Activated T-helper 17 cell treated with anti-CD3 and anti-CD28 coated beads, Interleukin-2, amount 50 U/mL, for 72 hours (primary cell): ENCODE measurements around the gene RPS6KA2. TPM values are rescaled to one million over a fixed set of nuclear protein-coding genes. Genes with fewer than 3 reads are reported as not detected.

ENCODE experiments used
- ATAC-seq: fragments of 150-1000 bp; cut with Tn5 transposase; replicated peaks from 2 replicates; pipeline ENCODE4 v1.10.0; 2021; ENCODE audit warnings: mild to moderate bottlenecking, moderate library complexity
- H3K27ac Mint-ChIP-seq: one replicate; pipeline ENCODE4 v1.8.0; 2022; ENCODE audit warnings: mixed read lengths
- H3K27me3 Mint-ChIP-seq: one replicate; pipeline ENCODE4 v1.8.0; 2022; ENCODE audit warnings: mixed read lengths
- H3K36me3 Mint-ChIP-seq: one replicate; pipeline ENCODE4 v1.8.0; 2022; ENCODE audit warnings: low read depth, mild to moderate bottlenecking, mixed read lengths
- H3K4me1 Mint-ChIP-seq: one replicate; pipeline ENCODE4 v1.8.0; 2022; ENCODE audit warnings: mixed read lengths
- H3K4me3 Mint-ChIP-seq: one replicate; pipeline ENCODE4 v1.8.0; 2022; ENCODE audit warnings: mild to moderate bottlenecking, mixed read lengths
- H3K9me3 Mint-ChIP-seq: one replicate; pipeline ENCODE4 v1.8.0; 2022; ENCODE audit warnings: mixed read lengths
- total RNA-seq, 2 donors: library from RNA; stranded (reverse); gene quantifications; one replicate each; pipeline ENCODE4 v1.2.3, GENCODE V29; 2022

RPS6KA2 gene
- total RNA-seq, 2 donors from 2014 or later: 1.3 to 1.5 TPM

DNA sequence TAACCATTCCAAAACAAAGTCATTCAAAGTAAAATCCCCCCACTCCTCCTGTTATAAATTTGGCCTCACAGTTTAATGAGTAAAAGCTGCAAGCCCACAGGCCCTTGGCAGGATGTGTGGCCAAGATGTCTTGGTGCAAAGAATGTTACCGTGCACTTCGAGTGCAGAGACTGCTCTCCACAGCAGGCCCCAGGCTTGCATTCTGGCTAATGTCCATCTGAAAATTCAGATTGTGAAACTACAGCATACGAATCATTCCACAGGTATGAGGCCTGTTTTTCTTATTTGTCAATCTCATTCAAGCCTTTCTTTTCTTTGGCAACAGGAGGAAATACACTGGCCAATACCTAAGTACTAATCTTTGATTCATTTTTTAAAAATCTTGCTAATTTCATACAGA lies 7.1 kb downstream of the RPS6KA2 start:
- H3K27me3 Mint-ChIP-seq: peaks cover 9% of the 10 kb centered on the region
- no peaks in the 10 kb centered on the region for H3K9me3 Mint-ChIP-seq
- H3K27ac Mint-ChIP-seq: no peak overlapping the region
- no peak for ATAC-seq
- no peaks in the 10 kb centered on the region for H3K36me3 Mint-ChIP-seq
- H3K4me1 Mint-ChIP-seq: no peaks in the 10 kb centered on the region
- H3K4me3 Mint-ChIP-seq: no peak overlapping the region

DNA sequence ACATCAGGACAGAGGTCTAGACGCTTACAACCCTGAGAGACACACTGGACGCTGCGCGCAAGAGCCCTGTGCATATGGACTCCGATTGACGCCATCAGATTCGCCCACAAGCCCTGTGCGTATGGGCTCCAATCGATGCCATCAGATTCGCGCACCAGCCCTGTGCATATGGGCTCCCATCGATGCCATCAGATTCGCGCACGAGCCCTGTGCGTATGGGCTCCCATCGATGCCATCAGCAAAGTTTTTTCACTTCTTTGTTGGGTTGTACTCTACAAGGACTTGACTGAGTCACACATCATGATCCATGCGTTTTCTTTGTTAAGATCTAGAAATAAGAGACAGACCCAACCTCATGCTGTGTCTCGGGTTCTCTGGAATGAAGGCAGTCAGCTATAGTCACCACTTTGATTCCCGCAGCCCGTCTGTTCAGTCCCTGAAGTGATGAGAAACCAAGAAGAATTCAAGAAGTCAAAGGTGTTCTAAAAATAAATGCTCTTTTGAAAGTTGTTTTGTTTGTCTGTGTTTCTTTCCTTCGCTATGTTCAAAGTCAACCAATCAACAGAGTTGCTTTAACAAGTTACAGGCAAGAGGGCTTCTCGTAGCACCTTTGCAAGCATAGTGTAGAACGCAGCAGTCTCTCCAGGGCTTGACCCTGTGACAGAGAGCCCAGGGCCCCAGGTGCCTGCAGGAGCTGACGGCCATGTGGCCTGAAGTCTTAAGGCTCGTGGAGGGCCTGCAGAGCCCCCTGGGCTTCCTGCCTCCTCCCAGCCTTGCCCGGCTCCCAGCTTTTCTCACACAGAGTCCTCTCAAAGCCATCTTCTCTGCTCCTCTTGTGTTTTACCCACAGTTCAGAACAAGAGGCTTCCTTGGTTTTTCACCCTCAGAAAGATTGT lies 7.9 kb downstream of the RPS6KA2 start:
- no peak overlapping the region for H3K4me3 Mint-ChIP-seq
- no peaks in the 10 kb centered on the region for H3K9me3 Mint-ChIP-seq
- H3K4me1 Mint-ChIP-seq: no peaks in the 10 kb centered on the region
- no peaks in the 10 kb centered on the region for H3K36me3 Mint-ChIP-seq
- no peak overlapping the region for H3K27ac Mint-ChIP-seq
- H3K27me3 Mint-ChIP-seq: peaks cover 9% of the 10 kb centered on the region
- no peak for ATAC-seq

DNA sequence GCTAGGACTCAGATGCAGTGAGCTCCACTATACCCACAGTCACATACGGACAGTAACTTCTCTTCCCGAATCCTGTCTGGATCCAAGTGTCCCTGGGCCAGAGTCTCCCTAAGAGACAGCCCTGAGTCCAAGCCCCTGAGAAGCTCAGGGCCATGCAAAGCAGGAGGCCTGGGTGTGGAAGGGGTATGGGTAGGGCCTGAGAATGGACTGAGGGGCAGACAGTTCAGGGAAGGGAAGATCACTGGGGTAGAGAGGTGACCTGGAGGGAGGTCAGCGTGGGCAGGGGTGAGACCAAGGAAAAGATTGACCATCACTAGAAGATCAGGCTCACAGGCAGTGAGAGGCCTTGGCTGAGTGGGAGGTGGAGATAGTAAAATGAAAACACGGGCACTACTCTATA lies 8.8 kb downstream of the RPS6KA2 start:
- ATAC-seq: no peak
- H3K27ac Mint-ChIP-seq: no peak overlapping the region
- H3K4me3 Mint-ChIP-seq: no peak overlapping the region
- H3K27me3 Mint-ChIP-seq: peaks cover 5% of the 10 kb centered on the region
- no peaks in the 10 kb centered on the region for H3K4me1 Mint-ChIP-seq
- H3K36me3 Mint-ChIP-seq: no peaks in the 10 kb centered on the region
- H3K9me3 Mint-ChIP-seq: no peaks in the 10 kb centered on the region

DNA sequence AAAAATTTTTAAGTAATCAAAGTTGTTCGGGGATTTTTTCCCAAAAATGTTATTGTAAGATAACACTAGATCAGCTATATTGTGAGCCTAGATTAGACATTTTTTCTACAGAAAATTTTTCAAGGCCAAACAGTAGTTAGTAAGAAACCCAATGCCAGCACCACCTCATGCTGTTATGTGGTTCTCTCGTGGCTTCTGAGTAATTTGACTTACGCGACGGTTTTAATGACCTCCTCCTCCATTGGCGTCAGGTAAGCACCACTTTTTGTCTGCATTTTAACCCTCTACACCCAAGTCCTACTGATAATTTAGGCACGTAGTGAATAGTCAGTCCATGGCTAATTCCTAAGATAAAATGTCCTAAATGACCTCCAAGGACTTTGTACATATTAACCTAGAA lies 9.7 kb downstream of the RPS6KA2 start:
- Mint-ChIP-seq H3K27me3 (no peaks in the 10 kb centered on the region), H3K27ac (no peak overlapping the region), H3K4me3 (no peak overlapping the region), H3K9me3 (no peaks in the 10 kb centered on the region), H3K36me3 (no peaks in the 10 kb centered on the region), H3K4me1 (no peaks in the 10 kb centered on the region)
- no peak for ATAC-seq

DNA sequence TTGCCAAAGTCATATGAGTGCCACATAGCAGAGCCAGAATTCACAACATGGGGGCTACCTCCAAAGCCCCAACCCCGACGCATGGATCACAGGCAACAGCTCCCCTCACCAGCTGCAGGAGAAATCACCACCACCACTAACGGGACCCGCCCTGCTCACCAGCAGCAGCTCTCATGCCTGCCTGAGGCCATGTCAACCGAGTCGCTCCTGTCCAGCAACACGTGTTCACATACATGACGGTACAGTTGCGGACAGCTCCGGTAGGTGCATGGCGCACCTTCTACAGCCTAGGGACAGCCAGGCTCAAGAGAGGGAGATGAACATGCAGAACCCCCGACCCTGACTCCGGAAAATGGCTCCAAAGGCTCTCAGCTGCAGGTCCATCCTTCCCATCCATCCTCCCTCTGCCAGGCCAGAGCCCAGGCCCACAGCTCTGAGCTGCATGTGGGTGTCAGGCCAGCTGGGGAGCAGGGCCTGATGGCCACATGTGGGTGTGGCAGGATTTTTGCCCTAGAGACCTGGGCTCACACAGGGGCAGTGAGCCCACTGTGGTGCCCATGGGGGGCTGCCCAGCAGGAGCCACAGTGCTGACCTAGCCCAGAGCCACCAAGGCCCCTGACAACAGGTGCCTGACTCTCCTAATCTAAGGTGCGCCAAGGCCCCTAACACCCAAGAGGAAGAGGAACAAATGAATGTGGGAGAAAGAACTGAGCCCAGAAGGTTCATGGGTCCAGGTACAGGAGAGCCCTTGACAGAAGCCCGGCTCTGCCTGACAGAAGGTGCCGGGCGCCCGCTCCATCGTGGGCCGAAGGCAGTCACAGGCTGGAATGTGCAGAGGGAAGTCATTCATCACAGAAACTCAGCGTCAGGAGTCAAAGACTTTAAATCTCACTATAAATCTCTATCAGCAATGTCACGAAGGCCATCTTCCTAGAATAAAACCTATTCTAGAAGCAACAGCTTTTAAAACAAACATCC lies 10.5 kb downstream of the RPS6KA2 start:
- H3K9me3 Mint-ChIP-seq: no peaks in the 10 kb centered on the region
- no peak for ATAC-seq
- H3K27me3 Mint-ChIP-seq: no peaks in the 10 kb centered on the region
- no peaks in the 10 kb centered on the region for H3K36me3 Mint-ChIP-seq
- no peak overlapping the region for H3K4me3 Mint-ChIP-seq
- no peaks in the 10 kb centered on the region for H3K4me1 Mint-ChIP-seq
- H3K27ac Mint-ChIP-seq: no peak overlapping the region

DNA sequence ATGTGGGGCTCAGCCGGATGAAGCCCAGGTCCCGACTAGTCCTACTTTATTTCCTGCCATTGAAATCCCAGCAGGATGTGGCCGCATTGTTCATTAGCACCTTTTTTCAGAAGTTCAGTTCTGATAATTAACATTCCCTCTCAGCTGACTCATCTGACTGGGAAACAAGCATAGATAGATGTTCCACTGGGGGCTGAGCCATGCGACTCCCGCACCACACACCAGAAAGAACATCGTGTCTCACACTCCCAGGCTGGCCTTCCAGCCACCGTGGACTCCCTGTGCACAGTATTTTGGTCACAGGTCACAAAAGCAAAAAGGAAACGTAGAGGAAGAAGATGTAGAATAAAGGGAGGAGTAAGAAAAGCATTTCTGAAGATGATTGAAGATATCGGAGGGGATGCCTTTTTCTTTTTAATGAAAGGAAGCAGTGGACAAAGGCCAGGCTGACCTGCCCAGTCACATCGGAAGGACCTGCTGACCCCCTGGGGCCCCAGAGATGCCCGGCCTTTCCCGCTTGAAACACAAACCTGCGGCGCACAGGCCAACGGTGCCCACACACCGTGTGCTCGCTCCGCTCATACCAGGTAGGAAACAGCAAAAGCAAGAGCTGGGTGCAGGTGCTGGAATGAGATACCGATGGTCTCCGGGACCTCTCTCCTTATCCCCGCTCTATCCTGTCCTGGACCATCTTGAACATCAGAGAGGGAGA lies 11.8 kb downstream of the RPS6KA2 start:
- no peaks in the 10 kb centered on the region for H3K36me3 Mint-ChIP-seq
- no peak overlapping the region for H3K4me3 Mint-ChIP-seq
- H3K27me3 Mint-ChIP-seq: no peaks in the 10 kb centered on the region
- no peaks in the 10 kb centered on the region for H3K9me3 Mint-ChIP-seq
- H3K4me1 Mint-ChIP-seq: no peaks in the 10 kb centered on the region
- H3K27ac Mint-ChIP-seq: no peak overlapping the region
- no peak for ATAC-seq

DNA sequence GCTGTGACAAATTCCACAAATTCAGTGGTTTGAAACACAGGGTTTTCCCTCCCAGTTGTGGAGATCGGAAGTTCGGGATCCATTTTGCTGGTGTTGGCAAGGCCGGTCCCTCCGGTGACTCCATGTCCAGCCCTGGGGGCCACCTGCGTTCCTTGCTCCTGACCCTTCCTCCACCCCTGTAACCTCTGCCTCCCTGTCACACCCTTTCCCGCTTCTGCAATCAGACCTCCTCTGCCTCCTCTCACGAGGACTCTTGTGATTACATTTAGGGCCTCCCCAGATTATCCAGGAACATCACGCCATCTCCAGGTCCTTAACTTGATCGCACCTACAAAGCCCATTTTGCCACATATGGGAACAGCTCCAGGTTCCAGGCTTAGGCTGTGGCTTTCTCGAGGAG lies 12.5 kb downstream of the RPS6KA2 start:
- H3K27ac Mint-ChIP-seq: no peak overlapping the region
- no peaks in the 10 kb centered on the region for H3K9me3 Mint-ChIP-seq
- no peaks in the 10 kb centered on the region for H3K36me3 Mint-ChIP-seq
- no peaks in the 10 kb centered on the region for H3K27me3 Mint-ChIP-seq
- ATAC-seq: no peak
- H3K4me1 Mint-ChIP-seq: no peaks in the 10 kb centered on the region
- no peak overlapping the region for H3K4me3 Mint-ChIP-seq

DNA sequence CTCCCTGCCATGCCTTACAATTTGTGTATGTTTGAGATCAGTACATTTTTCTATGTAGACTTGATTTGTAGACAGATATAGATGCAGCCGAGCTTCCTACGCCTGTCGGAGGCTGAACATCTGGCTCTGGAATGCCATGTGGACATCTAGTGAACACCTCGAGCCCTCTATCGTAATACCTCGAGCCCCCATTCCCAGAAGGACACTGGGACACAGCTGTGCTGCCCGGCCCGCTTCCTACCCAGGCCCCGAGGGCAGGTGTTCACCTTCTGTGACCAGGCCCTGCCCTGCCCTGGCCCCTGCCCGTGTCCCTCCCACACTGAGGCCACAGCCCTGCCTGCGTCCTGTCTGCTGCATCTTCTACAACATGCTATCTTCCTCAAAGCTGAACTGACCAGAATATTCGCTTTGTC lies 12.9 kb downstream of the RPS6KA2 start:
- H3K9me3 Mint-ChIP-seq: no peaks in the 10 kb centered on the region
- no peak for ATAC-seq

DNA sequence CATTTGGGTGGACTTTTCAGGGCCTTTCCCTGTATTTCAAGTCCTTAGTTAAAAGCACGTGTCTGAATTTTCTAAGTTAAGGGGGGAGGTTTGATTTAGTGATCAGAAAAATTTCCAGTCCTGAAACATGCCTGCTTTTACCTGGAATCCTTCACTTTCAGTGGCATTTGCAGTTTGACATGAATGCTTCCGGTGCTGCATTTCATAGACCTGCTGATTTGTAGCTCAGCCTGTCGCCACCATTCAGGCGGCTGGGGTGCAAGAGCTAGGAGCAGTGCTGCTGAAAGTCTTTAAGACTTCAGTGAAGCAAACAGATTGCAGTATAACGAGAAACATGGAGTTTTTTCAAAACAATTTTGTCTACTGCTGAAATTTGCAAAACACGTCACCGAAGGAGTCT lies 14.0 kb downstream of the RPS6KA2 start:
- ATAC-seq: no peak
- Mint-ChIP-seq H3K4me3 (no peak overlapping the region), H3K9me3 (no peaks in the 10 kb centered on the region)

More for the DNA sequence above, 12.9 kb downstream of the RPS6KA2 start:
- H3K36me3 Mint-ChIP-seq: no peaks in the 10 kb centered on the region
- H3K4me3 Mint-ChIP-seq: no peak overlapping the region
- H3K27ac Mint-ChIP-seq: no peak overlapping the region
- no peaks in the 10 kb centered on the region for H3K27me3 Mint-ChIP-seq
- H3K4me1 Mint-ChIP-seq: no peaks in the 10 kb centered on the region

DNA sequence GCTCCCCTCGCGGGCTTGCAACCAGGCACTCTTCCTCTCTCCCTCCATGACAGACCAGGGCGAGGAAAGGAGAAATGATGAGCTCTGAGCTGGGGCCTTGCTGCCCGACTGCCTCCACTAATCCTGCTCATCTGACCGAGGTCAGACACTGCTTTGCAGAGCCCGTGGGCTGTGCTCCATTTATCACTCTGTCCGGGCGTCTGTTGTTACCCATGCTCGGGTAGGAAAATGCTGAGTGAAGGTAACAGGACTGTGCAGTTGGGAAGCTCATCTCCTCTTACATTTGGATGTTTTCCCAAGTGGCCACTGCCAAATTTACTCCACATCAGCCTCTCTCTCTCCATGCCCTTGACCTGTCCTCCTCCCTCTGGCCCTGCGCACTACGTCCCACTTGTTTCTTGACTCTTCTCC lies 14.6 kb downstream of the RPS6KA2 start:
- Mint-ChIP-seq H3K4me3 (no peak overlapping the region), H3K27me3 (no peaks in the 10 kb centered on the region), H3K27ac (no peak overlapping the region), H3K36me3 (no peaks in the 10 kb centered on the region), H3K4me1 (no peaks in the 10 kb centered on the region), H3K9me3 (no peaks in the 10 kb centered on the region)
- ATAC-seq: no peak

More for the DNA sequence above, 14.0 kb downstream of the RPS6KA2 start:
- Mint-ChIP-seq H3K4me1 (no peaks in the 10 kb centered on the region), H3K36me3 (no peaks in the 10 kb centered on the region), H3K27ac (no peak overlapping the region), H3K27me3 (no peaks in the 10 kb centered on the region)

DNA sequence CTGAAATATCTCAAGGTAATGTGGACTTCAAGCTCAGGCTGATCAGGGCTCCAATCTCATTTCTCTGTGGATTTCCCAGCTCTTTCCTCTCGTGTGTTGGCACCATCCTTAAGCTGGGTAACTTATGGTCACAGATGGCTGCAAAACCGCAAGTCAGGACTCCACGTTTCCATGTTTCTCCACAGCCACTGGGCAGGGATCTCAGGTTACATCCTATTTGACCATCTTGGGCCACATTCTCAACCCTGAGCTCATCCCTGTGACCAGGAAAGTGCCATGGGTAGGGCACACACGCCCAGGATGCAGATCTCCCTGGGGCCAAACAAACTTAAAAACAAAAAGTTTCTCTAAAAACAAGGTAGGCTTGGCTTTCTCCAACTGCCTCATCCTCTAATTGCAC lies 15.4 kb downstream of the RPS6KA2 start:
- no peaks in the 10 kb centered on the region for H3K4me1 Mint-ChIP-seq
- no peaks in the 10 kb centered on the region for H3K9me3 Mint-ChIP-seq
- no peak overlapping the region for H3K27ac Mint-ChIP-seq
- H3K27me3 Mint-ChIP-seq: no peaks in the 10 kb centered on the region
- H3K36me3 Mint-ChIP-seq: no peaks in the 10 kb centered on the region
- ATAC-seq: no peak
- no peak overlapping the region for H3K4me3 Mint-ChIP-seq

DNA sequence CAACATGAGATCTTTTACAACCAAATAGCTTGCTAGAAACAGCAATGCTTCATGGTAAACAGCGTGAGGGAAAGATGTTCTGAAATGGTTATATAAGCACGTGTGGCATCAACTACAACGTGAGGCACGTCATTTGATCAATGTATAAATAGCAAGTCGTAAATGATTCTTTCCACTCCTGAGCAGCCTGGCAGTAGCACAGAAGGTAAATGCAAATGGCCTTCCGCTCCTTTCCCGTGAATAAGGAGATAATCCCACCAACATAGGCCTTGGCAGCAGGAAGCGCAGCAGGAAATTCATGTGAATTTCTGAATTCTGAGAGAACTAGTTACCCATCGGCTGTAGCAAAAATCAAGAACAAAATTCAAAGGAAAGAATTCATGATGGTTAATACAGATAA lies 17.0 kb downstream of the RPS6KA2 start:
- no peak overlapping the region for H3K27ac Mint-ChIP-seq
- no peaks in the 10 kb centered on the region for H3K27me3 Mint-ChIP-seq
- H3K36me3 Mint-ChIP-seq: no peaks in the 10 kb centered on the region
- H3K4me3 Mint-ChIP-seq: no peak overlapping the region
- no peak for ATAC-seq
- no peaks in the 10 kb centered on the region for H3K9me3 Mint-ChIP-seq
- no peaks in the 10 kb centered on the region for H3K4me1 Mint-ChIP-seq

DNA sequence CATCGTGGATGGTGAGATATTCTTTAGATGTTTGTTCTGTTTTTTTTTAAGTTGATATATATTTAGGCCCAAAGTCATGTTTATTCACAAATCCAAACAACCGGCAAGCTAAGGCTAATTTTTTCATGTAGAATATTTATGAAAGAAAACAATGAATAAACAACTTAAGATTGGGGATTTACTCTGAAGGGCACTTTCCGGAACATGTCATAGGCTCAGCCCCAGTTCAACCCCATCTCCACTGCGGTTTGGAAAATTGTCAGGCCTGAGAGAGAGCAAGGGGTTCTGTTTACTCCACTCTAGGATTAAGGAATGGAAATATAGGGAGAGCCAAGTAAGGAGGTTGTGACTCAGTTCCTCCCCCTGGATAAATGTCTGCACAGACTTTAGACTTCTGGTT lies 18.3 kb downstream of the RPS6KA2 start:
- H3K4me3 Mint-ChIP-seq: no peak overlapping the region
- H3K9me3 Mint-ChIP-seq: no peaks in the 10 kb centered on the region
- ATAC-seq: no peak
- H3K36me3 Mint-ChIP-seq: no peaks in the 10 kb centered on the region
- H3K4me1 Mint-ChIP-seq: no peaks in the 10 kb centered on the region
- H3K27me3 Mint-ChIP-seq: no peaks in the 10 kb centered on the region
- H3K27ac Mint-ChIP-seq: no peak overlapping the region

DNA sequence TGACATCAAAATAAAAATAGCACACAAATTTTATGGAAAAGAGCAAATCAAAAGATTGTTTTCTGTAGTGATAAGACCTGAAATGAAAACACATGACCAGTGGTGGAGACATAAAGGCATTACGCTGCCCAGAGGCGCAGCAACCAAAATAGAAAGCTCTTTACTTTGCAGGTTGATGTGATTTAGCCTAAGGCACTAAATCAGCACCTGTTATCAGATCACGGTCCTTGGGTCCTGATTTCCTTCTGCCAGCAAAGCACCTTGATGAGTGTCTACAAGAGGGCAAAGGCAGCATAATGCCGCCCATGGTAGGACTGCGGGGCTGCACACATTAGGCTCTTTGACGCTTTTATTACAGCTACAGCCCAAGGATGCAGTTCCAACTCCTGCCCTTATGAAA lies 21.3 kb downstream of the RPS6KA2 start:
- Mint-ChIP-seq H3K27ac (no peak overlapping the region), H3K27me3 (no peaks in the 10 kb centered on the region), H3K4me3 (no peak overlapping the region), H3K9me3 (no peaks in the 10 kb centered on the region), H3K36me3 (no peaks in the 10 kb centered on the region), H3K4me1 (no peaks in the 10 kb centered on the region)
- no peak for ATAC-seq
